GM12878 (cell line): Measurements from ENCODE around the gene NTM.

Experiments
- BACH1 ChIP-seq: fragments of 450-650 bp; IDR thresholded peaks from 2 replicates; pipeline ENCODE4 v1.6.1; 2017; ENCODE audit warnings: mild to moderate bottlenecking, borderline replicate concordance
- CTCF ChIP-seq, 3 experiments: IDR thresholded peaks in 2 of 3; conservative IDR thresholded peaks in 1 of 3; 2 replicates each; pipeline ENCODE4 v1.5.1; 2011; ENCODE audit warnings: low read depth in 3 of 3, low read length in 3 of 3, mild to moderate bottlenecking in 3 of 3, control low read depth in 2 of 3, moderate library complexity in 2 of 3, inconsistent platforms in 1 of 3, mixed read lengths in 1 of 3; ENCODE audit not compliant: control insufficient read depth in 2 of 3, insufficient read depth in 1 of 3; ENCODE audit errors: extremely low read depth in 1 of 3
- ESRRA ChIP-seq: IDR thresholded peaks from 2 replicates; pipeline ENCODE4 v1.6.1; 2012; ENCODE audit warnings: mild to moderate bottlenecking, low read length, improper control_type of control experiment
- POLR2A ChIP-seq: IDR thresholded peaks from 2 replicates; pipeline ENCODE4 v1.6.1; 2011; ENCODE audit warnings: low read depth, mild to moderate bottlenecking, low read length

DNA sequence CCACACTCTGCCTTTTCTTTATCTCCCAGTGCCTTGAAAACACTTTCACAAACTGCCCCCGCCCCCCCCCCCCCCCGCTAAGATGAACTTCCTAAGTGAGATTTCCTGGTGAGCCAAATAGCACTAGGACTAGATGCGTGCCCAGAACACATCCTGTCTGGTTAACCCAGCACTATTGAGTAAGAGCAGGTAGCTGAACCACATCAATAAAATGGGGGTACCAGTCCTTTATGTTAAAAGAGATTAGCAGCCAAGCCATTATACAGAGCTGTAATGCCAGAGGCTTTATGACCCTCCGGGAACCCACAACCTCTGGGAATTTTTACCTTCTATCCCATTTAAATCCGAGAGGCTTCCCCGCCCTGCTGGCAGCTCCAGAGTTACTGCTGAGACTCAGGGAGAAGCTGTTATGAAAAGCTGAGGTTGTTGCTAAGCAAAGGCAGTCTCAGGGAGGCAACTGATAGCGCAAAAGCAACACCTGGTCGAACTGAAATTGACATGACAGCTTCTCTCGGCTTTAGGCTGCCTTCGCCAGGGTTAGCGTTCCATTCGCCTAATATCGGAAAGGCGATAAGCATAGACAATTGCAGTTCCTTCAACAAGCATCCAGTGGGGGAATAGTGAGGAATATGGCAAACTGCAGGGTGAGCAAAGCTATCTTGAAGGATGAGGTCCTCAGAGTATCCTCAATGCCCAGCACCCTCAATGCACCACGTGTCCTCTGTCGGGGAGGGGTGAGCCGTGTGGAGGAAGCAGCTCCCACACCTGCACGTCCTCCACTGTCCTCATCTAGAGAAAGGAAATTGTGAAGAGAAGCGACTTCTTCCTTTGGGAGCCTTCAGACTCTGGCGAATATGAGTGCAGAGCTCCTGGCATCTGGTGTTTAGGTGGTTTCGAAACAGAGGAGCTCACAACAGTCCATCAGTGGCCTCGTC, 977.0 kb downstream of the NTM start:
- TF ChIP-seq CTCF (IDR thresholded peaks at IDR 0.05 in 2 of 3, conservative IDR thresholded peaks at IDR 0.05 in 1 of 3; ENCODE audit: control insufficient read depth in 2 of 3, extremely low read depth in 1 of 3, insufficient read depth in 1 of 3, low read depth in 3 of 3, low read length in 3 of 3): no peak
- no peak for TF ChIP-seq ESRRA
- TF ChIP-seq BACH1: no peak
- no peak for TF ChIP-seq POLR2A
